Stimulated activated CD4-positive, alpha-beta T cell treated with anti-CD3 and anti-CD28 coated beads, Interleukin-2, amount 100 ng/mL, for 48 hours (primary cell): ENCODE data around the gene FBF1.
"Not testable (repeated sequence)": the region's sequence is repeated elsewhere in the genome, so short reads cannot be mapped to it uniquely, and the experiment has no call there.

ENCODE experiments used
- DNase-seq, 2 donors: peaks; one replicate each; pipeline ENCODE4 v3.0.0-alpha.2; 2020

FBF1 gene

DNA sequence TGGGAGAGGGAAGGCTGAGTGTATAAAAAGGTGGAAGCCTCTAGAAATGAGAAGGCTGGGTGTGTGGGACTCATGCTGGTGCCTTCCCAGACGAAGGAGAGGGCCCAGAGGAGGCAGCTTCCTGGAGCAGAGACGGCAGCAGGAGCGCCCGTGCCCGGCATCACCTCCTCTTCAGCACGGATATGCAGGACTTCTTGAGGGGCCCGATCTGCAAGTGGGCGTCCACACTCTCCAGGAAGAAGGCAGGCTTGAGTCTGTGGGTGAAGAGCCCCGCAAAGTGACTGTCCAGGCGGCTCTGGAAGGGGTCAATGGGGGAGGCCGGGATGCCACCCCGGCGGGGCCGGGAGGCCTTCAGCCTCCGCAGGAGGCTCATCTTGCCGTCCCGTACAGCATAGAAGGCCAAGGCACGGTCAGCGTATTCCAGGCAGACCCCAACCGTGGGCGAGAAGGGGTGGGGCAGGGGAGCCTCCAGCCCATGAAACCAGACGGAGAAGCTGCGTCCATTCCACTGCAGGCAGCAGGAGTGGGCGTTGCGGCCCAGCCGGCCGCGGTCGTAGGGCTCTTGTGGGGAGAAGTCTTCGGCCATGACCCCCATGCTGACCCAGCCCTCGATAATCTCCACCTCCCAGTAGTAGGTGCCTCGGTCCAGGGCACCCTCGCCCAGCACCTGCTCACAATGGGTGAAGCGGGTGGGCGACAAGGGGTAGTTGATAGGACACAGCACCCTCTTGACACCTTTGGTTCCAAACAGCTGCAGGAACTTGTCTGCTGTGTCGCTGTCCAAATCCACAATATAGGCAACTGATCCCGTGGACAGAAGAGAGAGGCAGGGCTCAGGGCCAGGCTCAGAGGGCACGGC is 66.3 kb downstream of the FBF1 start:
- no peak for DNase-seq

- no peak for DNase-seq
Measured at GRCh38 chr17:75873587-75874322, 67.1 kb downstream of the FBF1 start.

GRCh38 chr17:75872434-75873351 is 68.1 kb downstream of the FBF1 start:
- no peak for DNase-seq

- DNase-seq: not testable (repeated sequence)
Measured at GRCh38 chr17:75870228-75870627, 70.6 kb downstream of the FBF1 start.

GRCh38 chr17:75869282-75870141 is 71.3 kb downstream of the FBF1 start:
- DNase-seq: no peak

DNA sequence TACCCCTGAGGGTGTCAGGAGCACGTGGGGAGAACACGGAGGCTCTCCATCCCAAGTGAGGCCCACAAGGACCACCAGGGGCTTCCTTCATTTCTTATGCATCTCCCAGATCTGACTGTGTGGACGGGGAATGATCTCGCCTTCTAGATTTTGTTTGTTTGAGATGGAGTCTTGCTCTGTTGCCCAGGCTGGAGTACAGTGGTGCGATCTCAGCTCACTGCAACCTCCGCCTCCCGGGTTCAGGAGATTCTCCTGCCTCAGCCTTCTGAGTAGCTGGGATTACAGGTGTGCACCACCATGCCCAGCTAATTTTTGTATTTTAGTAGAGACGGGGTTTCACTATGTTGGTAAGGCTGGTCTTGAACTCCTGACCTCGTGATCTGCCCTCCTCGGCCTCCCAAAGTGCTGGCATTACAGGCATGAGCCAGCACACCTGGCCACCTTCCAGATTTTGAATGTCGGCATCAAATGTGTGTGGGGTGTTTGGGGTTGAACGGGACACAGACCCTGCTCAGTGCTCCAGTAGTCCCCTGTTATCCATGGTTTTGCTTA is 72.0 kb downstream of the FBF1 start:
- not testable (repeated sequence) for DNase-seq

GRCh38 chr17:75865404-75866188 is 75.2 kb downstream of the FBF1 start:
- DNase-seq: not testable (repeated sequence)

- DNase-seq: not testable (repeated sequence)
Measured at GRCh38 chr17:75864887-75865286, 76.0 kb downstream of the FBF1 start.

GRCh38 chr17:75864448-75864871 is 76.4 kb downstream of the FBF1 start:
- no peak for DNase-seq

GRCh38 chr17:75861927-75862317 is 78.9 kb downstream of the FBF1 start:
- no peak for DNase-seq
